ENCODE results near the gene NUP133.
"Not testable (repeated sequence)": the region's sequence is repeated elsewhere in the genome, so short reads cannot be mapped to it uniquely, and the experiment has no call there.

Gene NUP133

GRCh38 chr1:229511625-229512024 lies 3.5 kb upstream of the NUP133 start:
- DNase-seq (ENCODE audit: low read depth, low spot score); H3K4me3 ChIP-seq (ENCODE audit: low read length): not testable (repeated sequence)

GRCh38 chr1:229511201-229511600 lies 3.1 kb upstream of the NUP133 start:
- not testable (repeated sequence) for DNase-seq (ENCODE audit: low read depth, low spot score); H3K4me3 ChIP-seq (ENCODE audit: low read length)

DNA sequence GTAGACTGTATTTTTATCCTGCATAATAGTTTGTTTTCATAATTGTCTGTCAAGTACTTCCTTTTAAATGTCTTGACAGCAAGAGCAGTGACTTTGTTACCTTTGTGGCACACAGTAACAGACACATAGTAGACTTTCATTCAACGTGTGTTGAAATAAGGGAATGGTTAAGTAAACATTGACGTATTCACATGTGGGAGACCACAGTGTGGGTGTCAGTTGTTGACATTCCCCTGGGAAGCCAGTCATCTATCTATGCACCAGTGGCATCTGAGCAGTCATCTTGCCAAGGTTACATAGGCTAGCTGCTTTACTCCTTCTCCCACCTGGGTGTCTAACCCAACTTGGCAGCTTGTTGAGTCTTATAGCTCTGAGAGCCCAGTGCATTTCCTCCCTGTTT lies 1.4 kb upstream of the NUP133 start:
- DNase-seq (ENCODE audit: low read depth, low spot score) = no peak
- H3K4me3 ChIP-seq (ENCODE audit: low read length) = no peak overlapping the region

GRCh38 chr1:229508823-229509337 lies 739 bp upstream of the NUP133 start:
- no peak for DNase-seq (ENCODE audit: low read depth, low spot score)
- peak overlapping the region; percentile 96 for H3K4me3 ChIP-seq (ENCODE audit: low read length)

DNA sequence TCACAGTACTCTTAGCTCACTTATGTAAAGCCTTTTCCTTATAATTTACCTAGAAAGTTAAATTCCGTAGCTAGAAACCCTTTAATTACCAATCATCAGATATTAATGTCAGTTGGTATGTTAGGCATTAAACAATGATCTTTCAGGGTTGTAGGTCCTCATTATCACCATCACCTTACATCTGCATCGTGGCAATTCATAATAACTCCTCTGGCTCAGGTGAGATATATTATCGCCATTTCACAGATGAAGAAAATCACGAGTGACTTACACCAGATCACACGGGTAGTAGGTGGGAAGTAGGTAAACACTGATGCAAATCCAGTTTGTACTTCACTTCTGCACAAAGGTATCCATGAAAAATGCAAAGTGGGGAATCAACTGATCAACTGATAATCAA lies 639 bp downstream of the NUP133 start:
- DNase-seq (ENCODE audit: low read depth, low spot score) = no peak

GRCh38 chr1:229506633-229507032 lies 1.5 kb downstream of the NUP133 start:
- no peak overlapping the region; the same call in 1 of the 2 replicates for H3K4me3 ChIP-seq (ENCODE audit: low read length)

More for the DNA sequence above, 639 bp downstream of the NUP133 start:
- H3K4me3 ChIP-seq (ENCODE audit: low read length) = peak overlapping the region; percentile 96

GRCh38 chr1:229495782-229496181 lies 12.4 kb downstream of the NUP133 start:
- DNase-seq (ENCODE audit: low read depth, low spot score) = no peak
- no peak overlapping the region for H3K4me3 ChIP-seq (ENCODE audit: low read length)

More at GRCh38 chr1:229506633-229507032, 1.5 kb downstream of the NUP133 start:
- no peak for DNase-seq (ENCODE audit: low read depth, low spot score)

- DNase-seq (ENCODE audit: low read depth, low spot score) = no peak
- no peak overlapping the region for H3K4me3 ChIP-seq (ENCODE audit: low read length)
Observed at GRCh38 chr1:229487181-229487580, 21.0 kb downstream of the NUP133 start.

DNA sequence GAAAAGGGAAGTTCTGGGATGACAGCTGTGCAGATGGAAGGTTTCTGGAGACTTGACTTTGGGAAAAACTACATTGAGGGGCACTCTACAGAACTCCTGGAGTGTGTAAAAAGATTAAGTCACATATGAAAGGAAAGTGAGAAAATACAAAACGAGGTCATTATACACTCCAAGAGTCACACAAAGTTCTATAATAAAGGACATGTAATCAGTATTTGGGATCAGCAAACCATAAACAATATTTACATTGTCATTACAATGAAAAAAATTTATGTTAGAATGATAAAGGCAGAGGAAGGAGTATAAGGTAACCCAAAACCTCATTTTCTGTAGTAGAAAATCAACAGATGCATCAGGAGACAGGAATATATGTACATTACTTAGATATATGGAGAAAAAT lies 22.8 kb downstream of the NUP133 start:
- DNase-seq (ENCODE audit: low read depth, low spot score) = no peak
- no peak overlapping the region for H3K4me3 ChIP-seq (ENCODE audit: low read length)

- no peak overlapping the region for H3K4me3 ChIP-seq (ENCODE audit: low read length)
- DNase-seq (ENCODE audit: low read depth, low spot score) = no peak
Observed at GRCh38 chr1:229482511-229482910, 25.6 kb downstream of the NUP133 start.

DNA sequence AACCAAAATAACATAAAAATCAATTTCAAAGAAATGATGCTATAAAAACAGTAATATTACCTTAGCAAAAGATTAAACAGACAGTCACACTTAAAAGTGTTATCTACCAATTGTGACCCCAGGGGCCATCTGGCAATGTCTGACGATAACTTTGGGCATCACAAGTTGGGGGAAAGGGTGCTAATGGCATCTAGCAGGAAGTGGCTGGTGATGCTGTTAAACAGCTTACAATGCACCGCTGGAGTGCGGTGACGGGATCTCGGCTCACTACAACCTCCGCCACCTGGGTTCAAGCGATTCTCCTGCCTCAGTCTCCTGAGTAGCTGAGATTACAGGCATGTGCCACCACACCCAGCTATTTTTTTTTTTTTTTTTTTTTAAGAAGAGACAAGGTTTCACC lies 27.6 kb downstream of the NUP133 start:
- DNase-seq (ENCODE audit: low read depth, low spot score) = peak; percentile 84
- no peak overlapping the region for H3K4me3 ChIP-seq (ENCODE audit: low read length)

- DNase-seq (ENCODE audit: low read depth, low spot score) = peak; percentile 51
Observed at GRCh38 chr1:229479660-229480399, 28.3 kb downstream of the NUP133 start.

GRCh38 chr1:229478852-229479251 lies 29.3 kb downstream of the NUP133 start:
- peak; percentile 12 for DNase-seq (ENCODE audit: low read depth, low spot score)
- H3K4me3 ChIP-seq (ENCODE audit: low read length) = no peak overlapping the region

More at GRCh38 chr1:229479660-229480399, 28.3 kb downstream of the NUP133 start:
- no peak overlapping the region for H3K4me3 ChIP-seq (ENCODE audit: low read length)

- DNase-seq (ENCODE audit: low read depth, low spot score); H3K4me3 ChIP-seq (ENCODE audit: low read length): not testable (repeated sequence)
Observed at GRCh38 chr1:229475859-229476258, 32.3 kb downstream of the NUP133 start.

DNA sequence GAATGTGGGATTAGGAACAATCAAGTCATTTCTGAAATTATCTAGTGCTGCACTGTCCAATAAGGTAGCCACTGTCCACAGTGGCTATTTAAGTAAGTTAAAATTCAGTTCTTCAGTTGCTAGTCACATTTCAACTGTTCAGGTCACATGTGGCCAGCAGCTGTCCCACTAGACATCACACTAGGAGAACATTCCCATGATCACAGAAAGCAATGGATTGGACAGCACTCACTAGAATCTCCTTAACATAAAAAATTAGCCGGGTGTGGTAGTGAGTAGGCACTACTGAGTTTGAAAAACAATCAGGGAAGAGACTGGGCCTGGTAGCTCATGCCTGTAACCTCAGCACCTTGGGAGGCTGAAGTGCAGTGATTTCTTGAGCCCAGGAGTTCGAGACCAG lies 33.6 kb downstream of the NUP133 start:
- no peak overlapping the region for H3K4me3 ChIP-seq (ENCODE audit: low read length)

GRCh38 chr1:229471175-229471574 lies 37.0 kb downstream of the NUP133 start:
- no peak for DNase-seq (ENCODE audit: low read depth, low spot score)
- H3K4me3 ChIP-seq (ENCODE audit: low read length) = no peak overlapping the region

More for the DNA sequence above, 33.6 kb downstream of the NUP133 start:
- DNase-seq (ENCODE audit: low read depth, low spot score) = no peak

DNA sequence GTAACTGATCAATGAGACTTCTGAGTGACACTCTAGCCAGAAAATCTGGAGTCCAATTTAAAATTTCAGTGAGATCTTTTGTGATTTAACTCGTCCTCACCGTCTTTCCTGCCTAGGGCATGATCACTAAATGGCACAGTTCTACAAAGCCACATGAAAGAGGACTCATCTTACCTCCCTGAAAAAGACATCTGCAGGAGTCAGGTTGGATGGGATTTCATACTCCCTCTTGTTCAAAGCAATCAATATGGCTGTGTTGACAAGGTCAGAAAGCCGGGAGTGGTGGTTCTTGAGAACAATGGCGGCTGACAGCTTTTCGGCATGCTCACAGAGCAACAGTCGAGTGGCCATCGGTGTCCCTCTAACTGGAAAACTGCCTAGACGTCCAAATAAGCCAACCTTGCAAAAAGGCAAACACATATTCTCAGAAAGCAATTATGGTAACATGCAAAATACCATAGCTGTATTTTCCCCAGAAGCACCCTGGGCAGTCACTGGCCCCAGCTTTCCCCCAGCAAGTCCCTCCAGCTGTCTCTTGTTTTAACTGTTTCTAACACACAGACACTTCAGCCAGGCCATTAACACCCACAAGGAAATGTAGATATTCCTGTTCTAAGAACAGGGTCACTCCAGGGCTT lies 37.6 kb downstream of the NUP133 start:
- DNase-seq (ENCODE audit: low read depth, low spot score) = peak; percentile 47
- H3K4me3 ChIP-seq (ENCODE audit: low read length) = no peak overlapping the region

GRCh38 chr1:229466887-229467286 lies 41.3 kb downstream of the NUP133 start:
- no peak for DNase-seq (ENCODE audit: low read depth, low spot score)

DNA sequence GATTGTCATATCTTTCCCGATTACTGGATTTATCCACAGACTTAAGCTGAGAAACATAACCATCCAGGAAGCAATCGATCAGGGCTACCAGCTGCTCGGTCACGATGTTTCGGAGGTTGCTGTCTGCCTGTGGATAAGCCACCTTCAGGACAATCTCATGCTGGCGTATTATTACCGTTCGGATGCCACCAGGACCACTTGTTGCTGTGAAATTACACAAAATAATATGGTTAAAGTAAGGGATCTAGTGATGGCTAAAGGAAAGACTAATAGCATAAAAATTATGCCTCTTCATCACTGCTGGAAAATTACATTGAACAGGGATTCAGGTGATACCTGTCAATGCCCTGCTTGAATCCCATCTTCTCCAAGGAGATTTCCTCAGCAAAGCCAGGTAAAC lies 43.5 kb downstream of the NUP133 start:
- H3K4me3 ChIP-seq (ENCODE audit: low read length) = no peak overlapping the region
- DNase-seq (ENCODE audit: low read depth, low spot score) = no peak

More at GRCh38 chr1:229466887-229467286, 41.3 kb downstream of the NUP133 start:
- no peak overlapping the region for H3K4me3 ChIP-seq (ENCODE audit: low read length)

DNA sequence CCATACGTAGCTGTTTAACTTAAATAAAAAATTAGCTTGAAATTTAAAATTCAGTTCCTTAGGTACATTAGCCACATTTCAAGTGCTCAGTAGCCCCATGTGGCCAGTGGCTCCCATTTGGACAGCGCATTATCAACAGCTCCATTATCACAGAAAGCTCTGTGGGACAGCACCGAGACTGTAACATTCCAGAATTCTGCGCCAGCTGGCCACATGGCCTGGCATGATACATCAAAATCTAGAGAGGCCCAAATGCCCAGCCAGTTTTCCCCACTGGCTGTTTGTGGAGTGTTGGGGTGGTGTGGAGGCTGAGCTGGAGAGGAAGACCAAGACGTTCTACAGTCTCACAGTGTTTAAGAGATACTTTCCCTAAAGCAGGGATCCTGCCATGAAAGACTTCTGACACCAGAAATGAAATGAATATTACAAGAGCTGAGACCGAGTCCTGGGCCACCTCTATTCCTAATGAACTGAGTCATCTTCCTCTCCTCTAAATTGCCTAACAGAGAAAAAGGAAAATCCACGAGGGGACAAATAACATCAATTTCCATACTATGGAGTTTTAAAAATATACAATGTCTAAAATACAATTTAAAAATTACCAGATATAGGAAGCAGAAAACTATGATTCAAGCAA lies 47.0 kb downstream of the NUP133 start:
- H3K4me3 ChIP-seq (ENCODE audit: low read length) = no peak overlapping the region
- no peak for DNase-seq (ENCODE audit: low read depth, low spot score)

Measured in Jurkat, Clone E6-1 (cell line).